Measurements from ENCODE around the gene PHLDA1. TPM values are rescaled to one million over a fixed set of nuclear protein-coding genes. Genes with fewer than 3 reads are reported as not detected.

The PHLDA1 gene
- total and polyA plus RNA-seq, 9 of the 15 experiments (the other 6 are each of a cell fraction or from before 2014, with no cell fraction given) = 0.15 to 2.9 (median 0.54) TPM

- TF ChIP-seq FOXK1 (CRISPR knock-in tag; IDR thresholded peaks at IDR 0.05; ENCODE audit: borderline replicate concordance) (0 out of 2 replicates have a peak, but pooled peaks have one; percentile 37), HDAC1 (IDR thresholded peaks at IDR 0.05) (no peak; a peak in 1 of 4 replicates), L3MBTL2 (IDR thresholded peaks at IDR 0.05) (0 out of 2 replicates have a peak, but pooled peaks have one; percentile 7)
Measured at GRCh38 chr12:76032043-76032981, 736 bp upstream of the PHLDA1 start (continued).

- Histone ChIP-seq H3K9ac (ENCODE audit: insufficient read depth in 1 of 2, low read depth in 2 of 2, low read length in 2 of 2) (peak overlapping the region; percentile 22 to 93; a peak in 3 of 4 replicates), H3K4me2 (ENCODE audit: insufficient read depth, low read length) (peak overlapping the region; percentile 86), H2AFZ (ENCODE audit: low read depth, low read length) (peak overlapping the region; percentile 90), H3K4me1 (replicated peaks in 1 of 2; ENCODE audit: control insufficient read depth in 2 of 2, insufficient read depth in 2 of 2, low read length in 2 of 2) (peaks cover 29 to 37% of the 10 kb centered on the region in 2 experiments; a peak in 4 of 5 replicates), H3K79me2 (ENCODE audit: control insufficient read depth, insufficient read depth, low read length) (no peaks in the 10 kb centered on the region), H3K27ac (ENCODE audit: extremely low read depth, low read depth, low read length) (no peak overlapping the region), H3K27me3 (ENCODE audit: control insufficient read depth in 2 of 2, insufficient read depth in 2 of 2, low read length in 2 of 2) (peaks cover 0 to 8% of the 10 kb centered on the region in 2 experiments; a peak in 1 of 5 replicates), H3K9me1 (ENCODE audit: control insufficient read depth, insufficient read depth, low read length) (no peaks in the 10 kb centered on the region), H3K36me3 (ENCODE audit: control insufficient read depth, insufficient read depth, low read length) (no peaks in the 10 kb centered on the region), H3K9me3 (replicated peaks; ENCODE audit: control insufficient read depth, insufficient read depth, low read depth, low read length) (no peaks in the 10 kb centered on the region), H4K20me1 (replicated peaks; ENCODE audit: control insufficient read depth, insufficient read depth, low read length) (no peaks in the 10 kb centered on the region), H3K4me3 (peak overlapping the region; percentile 54)
- ATAC-seq (no peak; the same call in 2 of the 3 replicates), DNase-seq (ENCODE audit: extremely low read depth in 1 of 4, low spot score in 3 of 4) (peak in 1 of 4 experiments; percentile 22), FAIRE-seq (no peak)
- in situ Hi-C loops (cut with MboI) (loop anchor here (5.0 to 25.0 kb wide), 2 partner anchors 519 to 694 kb away; partner anchors contain the start of genes CAPS2, GLIPR1L1 and KRR1), intact Hi-C loops (cut with micrococcal nuclease) (loop anchor here (1.0 to 10.0 kb wide), 10 partner anchors 79 to 544 kb away; no protein-coding TSS in a partner anchor)
- ChIA-PET CTCF (ENCODE audit: low intra/inter-chr PET ratio) (interaction anchor here (0.6 to 1.7 kb wide), 2 partner anchors 504 to 1014 kb away, joined by 3 to 6 read pairs; no protein-coding TSS in a partner anchor), POLR2A (interaction anchor here (0.7 to 1.6 kb wide), 8 partner anchors 9 to 522 kb away, joined by 3 to 7 read pairs (median 3); no protein-coding TSS in a partner anchor)
- BruUV-seq (replicated peaks) = no TSS peak
- 3% methylated on average over 26 of the region's 26 CpGs for WGBS (ENCODE audit: insufficient coverage, low coverage, missing lambda C conversion rate)
- no peak for TF ChIP-seq ID3 (CRISPR knock-in tag; IDR thresholded peaks at IDR 0.05)
- TF ChIP-seq ID3 (tag; IDR thresholded peaks at IDR 0.05) = peak; percentile 26; the same call in 1 of the 2 replicates
- 0 out of 6 replicates have a peak, but pooled peaks of 1 of the 3 experiments have one; percentile 14 for TF ChIP-seq ZBTB11 (CRISPR knock-in tag; IDR thresholded peaks at IDR 0.05)
- TF ChIP-seq XRCC4 (IDR thresholded peaks at IDR 0.05; ENCODE audit: extremely low read depth, insufficient read depth, insufficient read length) = no peak
- TF ChIP-seq CEBPB (tag; IDR thresholded peaks at IDR 0.05) = no peak
- TF ChIP-seq ZNF224 (CRISPR knock-in tag; IDR thresholded peaks at IDR 0.05) = peak; percentile 85; the same call in 1 of the 2 replicates
- TF ChIP-seq TOE1 (IDR thresholded peaks at IDR 0.05; ENCODE audit: borderline replicate concordance) = no peak
- 0 out of 2 replicates have a peak, but pooled peaks have one; percentile 29 for TF ChIP-seq TOE1 (CRISPR knock-in tag; IDR thresholded peaks at IDR 0.05; ENCODE audit: borderline replicate concordance, low read depth)
- TF ChIP-seq SMARCA5 (IDR thresholded peaks at IDR 0.05) = no peak
- no peak for TF ChIP-seq PYGO2 (tag; IDR thresholded peaks at IDR 0.05)
- TF ChIP-seq POLR2B (IDR thresholded peaks at IDR 0.05; ENCODE audit: low read depth, partially characterized antibody) = no peak
- TF ChIP-seq MAFF (IDR thresholded peaks at IDR 0.05; ENCODE audit: low read length) = no peak
Measured at GRCh38 chr12:76031081-76031413, 529 bp downstream of the PHLDA1 start.

All from K562 (cell line).